ENCODE measurements around the gene COBL.

GRCh38 chr7:51127618-51127904, 189.0 kb downstream of the COBL start:
- TF ChIP-seq, protein P1, sequence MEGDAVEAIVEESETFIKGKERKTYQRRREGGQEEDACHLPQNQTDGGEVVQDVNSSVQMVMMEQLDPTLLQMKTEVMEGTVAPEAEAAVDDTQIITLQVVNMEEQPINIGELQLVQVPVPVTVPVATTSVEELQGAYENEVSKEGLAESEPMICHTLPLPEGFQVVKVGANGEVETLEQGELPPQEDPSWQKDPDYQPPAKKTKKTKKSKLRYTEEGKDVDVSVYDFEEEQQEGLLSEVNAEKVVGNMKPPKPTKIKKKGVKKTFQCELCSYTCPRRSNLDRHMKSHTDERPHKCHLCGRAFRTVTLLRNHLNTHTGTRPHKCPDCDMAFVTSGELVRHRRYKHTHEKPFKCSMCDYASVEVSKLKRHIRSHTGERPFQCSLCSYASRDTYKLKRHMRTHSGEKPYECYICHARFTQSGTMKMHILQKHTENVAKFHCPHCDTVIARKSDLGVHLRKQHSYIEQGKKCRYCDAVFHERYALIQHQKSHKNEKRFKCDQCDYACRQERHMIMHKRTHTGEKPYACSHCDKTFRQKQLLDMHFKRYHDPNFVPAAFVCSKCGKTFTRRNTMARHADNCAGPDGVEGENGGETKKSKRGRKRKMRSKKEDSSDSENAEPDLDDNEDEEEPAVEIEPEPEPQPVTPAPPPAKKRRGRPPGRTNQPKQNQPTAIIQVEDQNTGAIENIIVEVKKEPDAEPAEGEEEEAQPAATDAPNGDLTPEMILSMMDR (IDR thresholded peaks at IDR 0.05): no peak
- TF ChIP-seq EZH2 (IDR thresholded peaks at IDR 0.05): no peak
